SK-N-SH treated with all-trans-retinoic acid at 6 μM for 48 hours (cell line): Measurements from ENCODE around the gene NDE1.

ENCODE experiments used
- ARNTL ChIP-seq: fragments of 450-650 bp; formaldehyde crosslinking; IDR thresholded peaks from 2 replicates; pipeline ENCODE4 v1.5.0; 2020; ENCODE audit warnings: low read depth, mild to moderate bottlenecking, moderate library complexity, borderline replicate concordance
- BACH2 ChIP-seq: fragments of 250-450 bp; sonication (Bioruptor Pico); IDR thresholded peaks from 2 replicates; pipeline ENCODE4 v1.9.0; 2021; ENCODE audit warnings: mild to moderate bottlenecking, borderline replicate concordance
- CREB5 ChIP-seq: fragments of 250-450 bp; sonication (Bioruptor Pico); IDR thresholded peaks from 2 replicates; pipeline ENCODE4 v1.5.1; 2020; ENCODE audit warnings: low read depth, mild to moderate bottlenecking, moderate library complexity
- OSR1 ChIP-seq: fragments of 250-450 bp; sonication (Bioruptor Pico); IDR thresholded peaks from 2 replicates; pipeline ENCODE4 v1.8.0; 2022; ENCODE audit warnings: moderate library complexity, mild to moderate bottlenecking, inconsistent platforms
- PATZ1 ChIP-seq: fragments of 250-450 bp; sonication (Bioruptor Pico); IDR thresholded peaks from 2 replicates; pipeline ENCODE4 v1.8.0; 2020; ENCODE audit warnings: mild to moderate bottlenecking, moderate library complexity, borderline replicate concordance
- TSHZ2 ChIP-seq: fragments of 250-450 bp; sonication (Bioruptor Pico); IDR thresholded peaks from 2 replicates; pipeline ENCODE4 v1.5.0; 2020; ENCODE audit warnings: mild to moderate bottlenecking, moderate library complexity
- ZFP3 ChIP-seq: fragments of 250-450 bp; sonication (Bioruptor Pico); IDR thresholded peaks from 2 replicates; pipeline ENCODE4 v1.5.0; 2020; ENCODE audit warnings: mild to moderate bottlenecking, moderate library complexity
- ZFP30 ChIP-seq: fragments of 450-650 bp; formaldehyde crosslinking; IDR thresholded peaks from 2 replicates; pipeline ENCODE4 v1.5.0; 2022; ENCODE audit warnings: mild to moderate bottlenecking, moderate library complexity
- ZNF565 ChIP-seq: fragments of 450-650 bp; formaldehyde crosslinking; conservative IDR thresholded peaks from 2 replicates; pipeline ENCODE4 v1.5.0; 2020; ENCODE audit warnings: low read depth, mild to moderate bottlenecking, moderate library complexity

GRCh38 chr16:15757630-15758251 is 107.7 kb downstream of the NDE1 start:
- no peak for TF ChIP-seq OSR1 (CRISPR knock-in tag)
- no peak for TF ChIP-seq ZFP30 (CRISPR knock-in tag)
- no peak for TF ChIP-seq ARNTL (CRISPR knock-in tag)
- TF ChIP-seq ZNF565 (CRISPR knock-in tag): no peak
- TF ChIP-seq PATZ1 (CRISPR knock-in tag): no peak
- no peak for TF ChIP-seq BACH2 (CRISPR knock-in tag)
- no peak for TF ChIP-seq TSHZ2 (CRISPR knock-in tag)
- TF ChIP-seq ZFP3 (CRISPR knock-in tag): no peak
- TF ChIP-seq CREB5: no peak
